Measurements from ENCODE around the gene SIK2.
"Not testable (repeated sequence)": the region's sequence is repeated elsewhere in the genome, so short reads cannot be mapped to it uniquely, and the experiment has no call there.

SIK2 gene

GRCh38 chr11:111655924-111656323 is 53.7 kb downstream of the SIK2 start:
- DNase-seq (ENCODE audit: low read depth in 2 of 2, low spot score in 1 of 2), result no peak

GRCh38 chr11:111657905-111658304 is 55.7 kb downstream of the SIK2 start:
- DNase-seq (ENCODE audit: low read depth in 2 of 2, low spot score in 1 of 2), result not testable (repeated sequence)

GRCh38 chr11:111658493-111658892 is 56.2 kb downstream of the SIK2 start:
- DNase-seq (ENCODE audit: low read depth in 2 of 2, low spot score in 1 of 2), result not testable (repeated sequence)

- DNase-seq (ENCODE audit: low read depth in 2 of 2, low spot score in 1 of 2), result no peak
Observed at GRCh38 chr11:111659201-111660115, 57.2 kb downstream of the SIK2 start.

GRCh38 chr11:111660822-111661221 is 58.6 kb downstream of the SIK2 start:
- DNase-seq (ENCODE audit: low read depth in 2 of 2, low spot score in 1 of 2), result no peak

GRCh38 chr11:111663820-111664219 is 61.6 kb downstream of the SIK2 start:
- no peak for DNase-seq (ENCODE audit: low read depth in 2 of 2, low spot score in 1 of 2)

- no peak for DNase-seq (ENCODE audit: low read depth in 2 of 2, low spot score in 1 of 2)
Observed at GRCh38 chr11:111665777-111666176, 63.5 kb downstream of the SIK2 start.

- no peak for DNase-seq (ENCODE audit: low read depth in 2 of 2, low spot score in 1 of 2)
Observed at GRCh38 chr11:111668980-111669379, 66.7 kb downstream of the SIK2 start.

GRCh38 chr11:111671383-111671782 is 69.1 kb downstream of the SIK2 start:
- DNase-seq (ENCODE audit: low read depth in 2 of 2, low spot score in 1 of 2), result no peak

GRCh38 chr11:111672949-111673348 is 70.7 kb downstream of the SIK2 start:
- no peak for DNase-seq (ENCODE audit: low read depth in 2 of 2, low spot score in 1 of 2)

- no peak for DNase-seq (ENCODE audit: low read depth in 2 of 2, low spot score in 1 of 2)
Observed at GRCh38 chr11:111674941-111675340, 72.7 kb downstream of the SIK2 start.

- no peak for DNase-seq (ENCODE audit: low read depth in 2 of 2, low spot score in 1 of 2)
Observed at GRCh38 chr11:111675891-111676290, 73.6 kb downstream of the SIK2 start.

- DNase-seq (ENCODE audit: low read depth in 2 of 2, low spot score in 1 of 2), result no peak
Observed at GRCh38 chr11:111676878-111677585, 74.8 kb downstream of the SIK2 start.

GRCh38 chr11:111680486-111681175 is 78.4 kb downstream of the SIK2 start:
- DNase-seq (ENCODE audit: low read depth in 2 of 2, low spot score in 1 of 2), result no peak

- DNase-seq (ENCODE audit: low read depth in 2 of 2, low spot score in 1 of 2), result no peak
Observed at GRCh38 chr11:111683806-111684205, 81.6 kb downstream of the SIK2 start.

- DNase-seq (ENCODE audit: low read depth in 2 of 2, low spot score in 1 of 2), result no peak
Observed at GRCh38 chr11:111684251-111684650, 82.0 kb downstream of the SIK2 start.

GRCh38 chr11:111688013-111688412 is 85.8 kb downstream of the SIK2 start:
- DNase-seq (ENCODE audit: low read depth in 2 of 2, low spot score in 1 of 2), result no peak

- DNase-seq (ENCODE audit: low read depth in 2 of 2, low spot score in 1 of 2), result no peak
Observed at GRCh38 chr11:111691176-111691575, 88.9 kb downstream of the SIK2 start.

- no peak for DNase-seq (ENCODE audit: low read depth in 2 of 2, low spot score in 1 of 2)
Observed at GRCh38 chr11:111691741-111692140, 89.5 kb downstream of the SIK2 start.

GRCh38 chr11:111693224-111693937 is 91.1 kb downstream of the SIK2 start:
- no peak for DNase-seq (ENCODE audit: low read depth in 2 of 2, low spot score in 1 of 2)

GRCh38 chr11:111694851-111695250 is 92.6 kb downstream of the SIK2 start:
- no peak for DNase-seq (ENCODE audit: low read depth in 2 of 2, low spot score in 1 of 2)
